GM18499 (cell line): ENCODE measurements around the gene CLPTM1L.

Experiments
- ATAC-seq: cut with Tn5 transposase; IDR thresholded peaks from one replicate; pipeline ENCODE4 v1.9.1; 2021; ENCODE audit warnings: moderate number of reproducible peaks; ENCODE audit not compliant: insufficient read depth, unreplicated experiment

CLPTM1L gene

GRCh38 chr5:1344975-1345838 lies at the start of gene CLPTM1L:
Gene CLPTM1L (minus strand): TSS chr5:1345099. CDS start chr5:1344841, 258 bp downstream.
- ATAC-seq, result no peak

GRCh38 chr5:1393571-1394501 lies 48.9 kb upstream of the CLPTM1L start:
- no peak for ATAC-seq

GRCh38 chr5:1392801-1393565 lies 48.1 kb upstream of the CLPTM1L start:
- ATAC-seq, result no peak

GRCh38 chr5:1392261-1392660 lies 47.4 kb upstream of the CLPTM1L start:
- ATAC-seq, result no peak

GRCh38 chr5:1391691-1392090 lies 46.8 kb upstream of the CLPTM1L start:
- ATAC-seq, result no peak

GRCh38 chr5:1390861-1391600 lies 46.1 kb upstream of the CLPTM1L start:
- ATAC-seq, result no peak

GRCh38 chr5:1390333-1390732 lies 45.4 kb upstream of the CLPTM1L start:
- ATAC-seq, result no peak

- no peak for ATAC-seq
Observed at GRCh38 chr5:1388383-1388967, 43.6 kb upstream of the CLPTM1L start.

- no peak for ATAC-seq
Observed at GRCh38 chr5:1387876-1388275, 43.0 kb upstream of the CLPTM1L start.

- no peak for ATAC-seq
Observed at GRCh38 chr5:1387059-1387755, 42.3 kb upstream of the CLPTM1L start.

GRCh38 chr5:1386274-1386717 lies 41.4 kb upstream of the CLPTM1L start:
- ATAC-seq, result no peak

- ATAC-seq, result peak; percentile 47
Observed at GRCh38 chr5:1385395-1386273, 40.7 kb upstream of the CLPTM1L start.

GRCh38 chr5:1384521-1384920 lies 39.6 kb upstream of the CLPTM1L start:
- ATAC-seq, result no peak

- no peak for ATAC-seq
Observed at GRCh38 chr5:1383886-1384401, 39.0 kb upstream of the CLPTM1L start.

GRCh38 chr5:1383344-1383743 lies 38.4 kb upstream of the CLPTM1L start:
- ATAC-seq, result no peak

GRCh38 chr5:1382248-1382700 lies 37.4 kb upstream of the CLPTM1L start:
- ATAC-seq, result no peak
